Mucosa of rectum (tissue), 2 donors: ENCODE data around the gene ZNF593OS.

Experiments used
- H3K27ac ChIP-seq, 2 donors: one replicate each; pipeline ENCODE4 v1.7.0; 2013; ENCODE audit warnings: inconsistent platforms in 2 of 2, low read depth in 2 of 2, low read length in 2 of 2
- H3K27me3 ChIP-seq, 2 donors: one replicate each; pipeline ENCODE4 v1.7.0; 2013; ENCODE audit warnings: low read length in 2 of 2; ENCODE audit not compliant: control insufficient read depth in 2 of 2, insufficient read depth in 2 of 2
- H3K36me3 ChIP-seq, 2 donors: one replicate each; pipeline ENCODE4 v1.7.0; 2013; ENCODE audit warnings: low read length in 2 of 2; ENCODE audit not compliant: control insufficient read depth in 2 of 2, insufficient read depth in 2 of 2
- H3K4me1 ChIP-seq, 2 donors: one replicate each; pipeline ENCODE4 v1.7.0; 2013; ENCODE audit warnings: low read length in 2 of 2, mild to moderate bottlenecking in 1 of 2; ENCODE audit not compliant: control insufficient read depth in 2 of 2, insufficient read depth in 2 of 2
- H3K4me3 ChIP-seq, 2 donors: one replicate each; pipeline ENCODE4 v1.7.0; 2013; ENCODE audit warnings: low read length in 2 of 2
- H3K9ac ChIP-seq, 2 donors: one replicate each; pipeline ENCODE4 v1.7.0; 2013; ENCODE audit warnings: low read length in 2 of 2, low read depth in 1 of 2, mild to moderate bottlenecking in 1 of 2
- H3K9me3 ChIP-seq, 2 donors: one replicate each; pipeline ENCODE4 v1.7.0; 2013; ENCODE audit warnings: low read length in 2 of 2; ENCODE audit not compliant: control insufficient read depth in 2 of 2
- donor health status: healthy.
- donor health status: Normal muscosa, but diverticular disease.

ZNF593OS gene

GRCh38 chr1:26171084-26172072 is at the start of gene ZNF593OS:
ZNF593OS (minus strand) TSS chr1:26171832; CDS start chr1:26171661, 171 bp downstream.
- peak within 1 kb of the TSS in 1 of 2 donors; percentile 97 for H3K9ac ChIP-seq
- peak within 1 kb of the TSS in 1 of 2 donors; percentile 84 for H3K4me3 ChIP-seq

GRCh38 chr1:26221094-26221493 is 49.5 kb upstream of the ZNF593OS start:
- Histone ChIP-seq H3K36me3 (no peaks in the 10 kb centered on the region), H3K4me1 (peaks cover 6 to 14% of the 10 kb centered on the region in 2 donors), H3K27ac (no peak overlapping the region), H3K4me3 (no peak overlapping the region), H3K9ac (no peak overlapping the region), H3K9me3 (no peaks in the 10 kb centered on the region), H3K27me3 (peaks cover 3 to 4% of the 10 kb centered on the region in 2 donors)

More at GRCh38 chr1:26171084-26172072, at the start of gene ZNF593OS:
- peaks cover 0 to 5% of the 10 kb centered on the region in 2 donors for H3K36me3 ChIP-seq
- H3K27me3 ChIP-seq: no peaks in the 10 kb centered on the region
- no peaks in the 10 kb centered on the region for H3K9me3 ChIP-seq
- peaks cover 7 to 11% of the 10 kb centered on the region in 2 donors for H3K4me1 ChIP-seq
- no peak within 1 kb of the TSS for H3K27ac ChIP-seq

DNA sequence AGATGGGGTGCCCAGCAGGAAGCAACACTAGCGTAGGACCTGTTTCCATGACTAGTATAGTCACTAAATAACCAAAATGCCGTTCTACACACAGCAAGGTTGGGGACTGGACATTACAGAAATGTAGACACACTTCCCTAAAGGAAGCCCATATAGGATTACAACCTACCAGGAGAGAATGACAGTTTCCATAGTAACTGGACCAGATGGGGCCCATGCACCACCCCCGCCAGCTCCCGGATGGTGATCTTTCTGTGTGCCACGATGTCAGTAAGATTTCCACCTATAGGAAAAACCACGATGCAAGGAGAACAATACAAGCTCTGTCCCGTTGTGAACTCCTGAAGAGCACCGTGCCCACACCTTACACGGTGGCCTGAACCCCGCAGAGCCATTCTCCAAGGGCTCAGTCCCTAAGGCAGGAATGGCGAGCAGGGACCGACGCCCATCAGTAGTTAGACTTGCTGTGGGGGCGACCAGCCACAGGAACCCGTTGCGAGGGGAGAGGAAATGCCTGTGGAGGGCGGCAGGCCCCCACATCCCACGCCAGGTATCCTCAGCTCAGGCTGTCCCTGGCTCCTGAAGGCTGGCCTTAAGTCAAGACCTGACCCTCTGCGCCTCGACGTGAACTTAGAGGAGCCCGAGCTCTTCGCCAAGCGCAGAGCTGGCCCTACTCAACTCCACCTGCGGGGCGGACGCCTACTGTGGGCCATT is 48.7 kb upstream of the ZNF593OS start:
- no peaks in the 10 kb centered on the region for H3K9me3 ChIP-seq
- H3K4me3 ChIP-seq: no peak overlapping the region
- peaks cover 0 to 4% of the 10 kb centered on the region in 2 donors for H3K27me3 ChIP-seq
- H3K9ac ChIP-seq: no peak overlapping the region
- no peak overlapping the region for H3K27ac ChIP-seq
- H3K4me1 ChIP-seq: peaks cover 3 to 10% of the 10 kb centered on the region in 2 donors
- no peaks in the 10 kb centered on the region for H3K36me3 ChIP-seq

DNA sequence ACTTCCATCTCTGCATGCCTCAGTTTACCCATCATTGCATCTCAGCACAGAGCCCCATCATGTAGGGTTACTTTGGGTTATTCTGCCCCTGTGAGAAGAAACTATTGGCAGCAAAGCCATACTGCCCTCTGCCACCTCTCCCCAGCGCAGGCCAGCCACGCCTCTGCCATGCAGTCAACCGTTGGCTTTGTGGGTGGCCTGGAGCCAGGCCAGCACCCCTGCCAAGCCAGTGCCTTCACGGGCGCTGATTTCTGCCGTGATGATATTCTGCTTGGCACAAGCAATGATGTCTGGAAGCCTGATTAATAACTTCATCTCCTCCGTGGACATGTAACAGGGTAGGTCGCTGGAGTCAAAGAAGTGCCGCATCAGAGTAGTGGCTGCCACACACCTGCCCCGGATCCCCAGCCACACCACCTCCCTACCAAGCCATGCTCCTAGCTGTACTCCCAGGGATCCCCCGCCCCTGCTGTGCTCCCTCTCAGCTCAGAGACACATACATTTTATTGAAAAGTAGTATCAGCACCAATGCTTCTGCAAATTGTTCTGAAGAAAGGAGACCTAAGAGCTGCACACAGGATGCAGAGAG is 47.4 kb upstream of the ZNF593OS start:
- no peaks in the 10 kb centered on the region for H3K36me3 ChIP-seq
- no peaks in the 10 kb centered on the region for H3K27me3 ChIP-seq
- no peak overlapping the region for H3K9ac ChIP-seq
- H3K9me3 ChIP-seq: no peaks in the 10 kb centered on the region
- no peak overlapping the region for H3K27ac ChIP-seq
- H3K4me3 ChIP-seq: no peak overlapping the region
- H3K4me1 ChIP-seq: peaks cover 2 to 6% of the 10 kb centered on the region in 2 donors

DNA sequence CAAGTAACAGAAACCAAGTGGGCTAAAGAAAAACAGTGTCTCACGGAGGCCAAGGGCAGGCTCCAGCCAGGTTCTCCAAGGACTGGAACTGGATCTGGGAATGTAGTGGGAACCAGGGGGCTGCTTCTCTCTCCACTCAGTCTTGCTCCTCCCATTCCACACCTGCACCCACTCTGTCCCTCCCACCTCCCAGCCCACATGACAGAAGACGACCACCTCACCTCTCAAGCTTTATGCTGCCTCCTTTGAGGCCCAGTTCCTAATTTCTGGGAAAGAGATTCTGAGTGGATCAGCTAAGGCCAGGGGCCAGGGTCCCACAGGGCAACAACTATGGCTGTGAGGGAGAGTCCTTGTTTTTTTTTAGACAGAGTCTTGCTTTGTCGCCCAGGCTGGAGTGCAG is 43.6 kb upstream of the ZNF593OS start:
- Histone ChIP-seq H3K9ac (no peak overlapping the region), H3K36me3 (no peaks in the 10 kb centered on the region), H3K4me1 (peaks cover 0 to 2% of the 10 kb centered on the region in 2 donors), H3K9me3 (no peaks in the 10 kb centered on the region), H3K27ac (no peak overlapping the region), H3K27me3 (no peaks in the 10 kb centered on the region), H3K4me3 (no peak overlapping the region)

DNA sequence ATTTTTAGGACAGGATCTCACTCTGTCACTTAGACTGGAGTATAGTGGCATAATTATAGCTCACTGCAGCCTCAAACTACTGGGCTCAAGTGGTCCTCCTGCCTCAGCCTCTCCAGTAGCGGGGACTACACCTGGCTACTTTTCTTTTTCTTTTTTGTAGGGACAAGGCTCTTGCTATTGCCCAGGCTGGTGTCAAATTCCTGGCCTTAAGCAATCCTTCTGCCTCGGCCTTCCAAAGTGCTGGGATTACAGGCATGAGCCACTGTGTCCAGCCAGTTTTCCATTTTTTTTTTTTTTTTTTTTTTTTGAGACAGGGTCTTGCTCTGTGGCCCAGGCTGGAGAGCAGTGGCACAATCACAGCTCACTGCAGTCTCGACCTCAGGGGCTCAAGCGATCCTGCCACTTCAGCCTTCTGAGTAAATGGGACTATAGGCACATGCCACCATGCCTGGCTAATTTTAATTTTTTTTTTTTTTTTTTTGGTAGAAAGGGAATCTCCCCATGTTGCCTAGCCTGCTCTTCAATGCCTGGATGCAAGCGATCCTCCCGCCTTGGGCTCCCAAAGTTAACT is 41.8 kb upstream of the ZNF593OS start:
- Histone ChIP-seq H3K4me1 (no peaks in the 10 kb centered on the region), H3K27me3 (no peaks in the 10 kb centered on the region), H3K9ac (no peak overlapping the region), H3K27ac (no peak overlapping the region), H3K9me3 (no peaks in the 10 kb centered on the region), H3K36me3 (no peaks in the 10 kb centered on the region), H3K4me3 (no peak overlapping the region)

- Histone ChIP-seq H3K27me3 (no peaks in the 10 kb centered on the region), H3K4me3 (no peak overlapping the region), H3K4me1 (no peaks in the 10 kb centered on the region), H3K36me3 (no peaks in the 10 kb centered on the region), H3K9ac (no peak overlapping the region), H3K27ac (no peak overlapping the region), H3K9me3 (no peaks in the 10 kb centered on the region)
Observed at GRCh38 chr1:26212726-26213125, 41.1 kb upstream of the ZNF593OS start.

GRCh38 chr1:26210147-26210870 is 38.7 kb upstream of the ZNF593OS start:
- Histone ChIP-seq H3K27ac (no peak overlapping the region), H3K4me3 (no peak overlapping the region), H3K36me3 (no peaks in the 10 kb centered on the region), H3K27me3 (no peaks in the 10 kb centered on the region), H3K4me1 (no peaks in the 10 kb centered on the region), H3K9ac (no peak overlapping the region), H3K9me3 (no peaks in the 10 kb centered on the region)

DNA sequence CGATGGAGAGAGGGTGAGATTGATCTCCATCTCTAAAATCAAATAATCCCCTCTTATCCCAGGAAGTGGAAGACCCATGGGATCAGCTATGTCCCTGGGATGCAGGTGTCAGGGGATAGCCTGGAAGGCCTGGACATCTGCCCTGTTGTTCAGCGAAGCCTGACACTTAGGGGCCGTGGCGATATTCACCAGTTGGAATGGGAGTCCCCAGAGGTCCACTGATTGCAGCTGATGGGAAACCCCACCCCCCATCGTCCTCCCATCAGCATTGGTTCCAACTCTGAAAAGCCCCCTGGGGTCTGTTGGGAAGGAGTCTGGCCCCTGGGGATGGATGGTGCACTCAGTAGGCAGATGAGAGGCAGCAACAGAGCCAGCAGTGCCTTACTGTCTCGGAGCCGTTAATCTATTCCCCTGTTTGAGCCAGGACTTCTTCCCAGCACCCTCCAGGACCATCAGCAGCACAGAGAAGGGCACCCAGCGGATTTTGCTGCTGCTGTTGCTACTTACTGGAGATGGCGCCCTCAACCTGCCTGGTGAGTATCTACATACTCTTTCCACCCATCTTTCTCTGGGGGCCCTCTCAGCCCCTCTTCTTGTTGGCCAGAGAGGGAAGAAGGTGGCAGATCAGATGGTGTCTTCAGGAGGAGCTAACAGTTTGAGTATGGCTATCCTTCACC is 32.1 kb upstream of the ZNF593OS start:
- Histone ChIP-seq H3K27ac (no peak overlapping the region), H3K27me3 (no peaks in the 10 kb centered on the region), H3K4me3 (no peak overlapping the region), H3K9me3 (no peaks in the 10 kb centered on the region), H3K36me3 (no peaks in the 10 kb centered on the region), H3K4me1 (no peaks in the 10 kb centered on the region), H3K9ac (no peak overlapping the region)
